Neutrophil (primary cell): ENCODE data around the gene CES4A.
"Not testable (repeated sequence)": the region's sequence is repeated elsewhere in the genome, so short reads cannot be mapped to it uniquely, and the experiment has no call there.

Source experiments
- H3K27ac ChIP-seq: fragments of 200-600 bp; sonication (generic); 2 replicates; pipeline ENCODE4 v1.5.1; 2016; ENCODE audit warnings: mild to moderate bottlenecking, moderate library complexity
- H3K27me3 ChIP-seq: fragments of 200-600 bp; sonication (generic); 2 replicates; pipeline ENCODE4 v1.6.0; 2016; ENCODE audit warnings: mild to moderate bottlenecking
- H3K36me3 ChIP-seq: fragments of 200-600 bp; sonication (generic); 2 replicates; pipeline ENCODE4 v1.5.1; 2017
- H3K4me1 ChIP-seq, 2 experiments: fragments of 200-600 bp in 1 of 2; sonication (generic) in 1 of 2; 1 replicate in 1 of 2; 2 replicates in 1 of 2; pipeline versions ENCODE4 v1.5.1 to v1.6.1; 2013 to 2016; ENCODE audit warnings: low read depth in 1 of 2, low read length in 1 of 2, mild to moderate bottlenecking in 1 of 2, moderate library complexity in 1 of 2; ENCODE audit not compliant: control insufficient read depth in 1 of 2, insufficient read depth in 1 of 2
- H3K4me3 ChIP-seq, 2 experiments: fragments of 200-600 bp in 1 of 2; sonication (generic) in 1 of 2; 1 replicate in 1 of 2; 2 replicates in 1 of 2; pipeline ENCODE4 v1.5.1; 2013 to 2016; ENCODE audit warnings: low read depth in 1 of 2, low read length in 1 of 2, mild to moderate bottlenecking in 1 of 2, moderate library complexity in 1 of 2
- H3K9me3 ChIP-seq: fragments of 200-600 bp; sonication (generic); 2 replicates; pipeline ENCODE4 v1.5.1; 2016
- TF ChIP-seq, protein P1 (sequence below): fragments of 200-600 bp; sonication (generic); IDR thresholded peaks from 2 replicates; pipeline ENCODE4 v1.5.1; 2016; ENCODE audit warnings: antibody characterized with exemption

Gene CES4A

DNA sequence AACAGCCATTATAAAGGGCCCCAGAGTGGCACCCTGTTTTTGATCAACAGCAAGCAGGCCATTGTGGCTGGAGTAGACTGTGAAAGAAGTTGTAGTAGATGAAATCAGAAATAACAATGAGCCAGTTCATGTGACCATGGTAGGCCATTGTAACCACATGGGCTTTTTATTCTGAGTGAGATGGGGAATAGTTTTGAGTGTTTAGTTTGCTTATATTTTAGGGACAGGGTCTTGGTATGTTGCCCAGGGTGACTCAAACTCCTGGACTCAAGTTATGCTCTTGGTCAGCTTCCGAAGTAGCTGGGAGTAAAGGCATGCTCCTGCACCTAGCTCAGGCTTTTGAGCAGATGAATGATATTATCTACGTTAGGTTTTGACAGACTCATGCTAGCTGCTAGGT is 52.5 kb downstream of the CES4A start:
- Histone ChIP-seq H3K27ac (no peak overlapping the region), H3K9me3 (no peaks in the 10 kb centered on the region), H3K27me3 (no peaks in the 10 kb centered on the region), H3K4me3 (no peak overlapping the region), H3K4me1 (no peaks in the 10 kb centered on the region), H3K36me3 (no peaks in the 10 kb centered on the region)
- TF ChIP-seq, protein P1, sequence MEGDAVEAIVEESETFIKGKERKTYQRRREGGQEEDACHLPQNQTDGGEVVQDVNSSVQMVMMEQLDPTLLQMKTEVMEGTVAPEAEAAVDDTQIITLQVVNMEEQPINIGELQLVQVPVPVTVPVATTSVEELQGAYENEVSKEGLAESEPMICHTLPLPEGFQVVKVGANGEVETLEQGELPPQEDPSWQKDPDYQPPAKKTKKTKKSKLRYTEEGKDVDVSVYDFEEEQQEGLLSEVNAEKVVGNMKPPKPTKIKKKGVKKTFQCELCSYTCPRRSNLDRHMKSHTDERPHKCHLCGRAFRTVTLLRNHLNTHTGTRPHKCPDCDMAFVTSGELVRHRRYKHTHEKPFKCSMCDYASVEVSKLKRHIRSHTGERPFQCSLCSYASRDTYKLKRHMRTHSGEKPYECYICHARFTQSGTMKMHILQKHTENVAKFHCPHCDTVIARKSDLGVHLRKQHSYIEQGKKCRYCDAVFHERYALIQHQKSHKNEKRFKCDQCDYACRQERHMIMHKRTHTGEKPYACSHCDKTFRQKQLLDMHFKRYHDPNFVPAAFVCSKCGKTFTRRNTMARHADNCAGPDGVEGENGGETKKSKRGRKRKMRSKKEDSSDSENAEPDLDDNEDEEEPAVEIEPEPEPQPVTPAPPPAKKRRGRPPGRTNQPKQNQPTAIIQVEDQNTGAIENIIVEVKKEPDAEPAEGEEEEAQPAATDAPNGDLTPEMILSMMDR, result no peak

DNA sequence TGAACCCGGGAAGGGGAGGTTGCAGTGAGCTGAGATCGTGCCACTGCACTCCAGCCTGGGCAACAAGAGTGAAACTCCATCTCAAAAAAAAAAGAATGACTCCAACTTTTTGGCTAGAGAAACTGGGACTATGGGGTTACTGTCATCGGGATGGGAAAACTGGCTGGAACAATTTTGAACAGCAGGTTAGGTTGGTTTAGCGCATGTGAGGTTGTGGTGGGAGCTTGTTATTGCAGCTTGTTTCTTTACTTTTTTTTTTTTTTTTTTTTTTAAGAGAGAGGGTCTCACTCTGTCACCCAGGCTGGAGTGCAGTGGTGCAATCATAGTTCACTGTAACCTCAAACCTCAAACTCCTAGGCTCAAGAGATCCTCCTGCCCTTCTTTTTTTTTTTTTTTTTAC is 53.1 kb downstream of the CES4A start:
- not testable (repeated sequence) for H3K27me3 ChIP-seq, H3K9me3 ChIP-seq, H3K4me1 ChIP-seq, H3K4me3 ChIP-seq, H3K36me3 ChIP-seq, H3K27ac ChIP-seq

DNA sequence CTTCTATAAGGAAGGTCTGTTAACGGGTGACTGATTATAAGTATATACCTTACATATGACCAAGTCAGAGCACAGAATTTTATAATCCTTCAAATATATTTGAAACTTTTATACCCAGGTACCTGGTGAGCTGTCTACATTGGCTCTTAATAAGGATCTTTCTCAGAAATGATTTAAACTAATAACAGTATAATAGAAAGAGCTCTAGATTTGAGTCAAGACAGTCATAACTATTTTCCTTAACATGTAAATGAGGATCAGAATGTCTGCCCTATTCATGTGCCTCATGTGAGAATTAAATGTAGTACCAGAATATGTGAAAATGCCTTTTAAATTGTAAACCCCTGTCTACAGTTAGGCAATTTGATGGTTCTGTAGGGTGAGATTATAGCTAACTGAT is 55.0 kb downstream of the CES4A start:
- TF ChIP-seq, protein P1, result no peak
- no peaks in the 10 kb centered on the region for H3K27me3 ChIP-seq
- no peak overlapping the region for H3K27ac ChIP-seq
- no peaks in the 10 kb centered on the region for H3K9me3 ChIP-seq
- H3K4me1 ChIP-seq, result no peaks in the 10 kb centered on the region
- no peak overlapping the region for H3K4me3 ChIP-seq
- H3K36me3 ChIP-seq, result peaks cover 4% of the 10 kb centered on the region

DNA sequence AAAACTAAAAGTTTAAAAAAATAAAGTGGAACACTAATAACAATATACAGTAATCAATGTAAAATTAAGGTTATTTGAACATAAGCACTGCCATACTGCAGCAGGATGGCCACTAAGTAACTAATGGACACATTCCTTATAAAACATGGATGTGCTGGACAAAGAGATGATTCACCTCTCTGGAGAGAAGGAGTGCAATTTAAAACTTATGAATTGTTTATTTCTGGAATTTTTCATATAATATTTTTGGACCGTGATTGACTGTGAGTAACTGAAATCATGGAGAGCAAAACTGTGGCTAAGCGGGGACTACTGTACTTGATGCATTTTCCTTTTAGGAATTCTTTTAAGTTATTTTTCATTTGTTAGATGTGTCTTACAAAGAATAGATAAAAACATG is 62.4 kb downstream of the CES4A start:
- Histone ChIP-seq H3K4me1 (no peaks in the 10 kb centered on the region), H3K27me3 (no peaks in the 10 kb centered on the region), H3K4me3 (no peak overlapping the region), H3K36me3 (peaks cover 7% of the 10 kb centered on the region), H3K9me3 (no peaks in the 10 kb centered on the region), H3K27ac (no peak overlapping the region)
- TF ChIP-seq, protein P1, result no peak

DNA sequence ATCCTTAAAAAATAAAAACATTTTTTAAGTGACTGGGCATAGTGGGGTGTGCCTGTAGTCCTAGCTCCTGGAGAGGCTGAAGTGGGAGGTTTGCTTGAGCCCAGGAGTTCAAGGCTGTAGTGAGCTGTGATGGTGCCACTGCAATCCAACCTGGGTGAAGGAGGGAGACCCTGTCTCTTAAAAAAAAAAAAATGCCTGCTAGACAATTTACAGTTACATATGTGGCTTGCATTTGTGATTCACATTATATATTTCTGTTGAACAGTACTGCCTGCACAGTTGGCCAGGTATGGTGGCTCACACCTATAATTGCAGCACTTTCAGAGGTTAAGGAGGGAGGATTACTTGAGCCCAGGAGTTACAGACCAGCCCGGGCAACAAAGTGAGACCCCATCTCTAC is 64.0 kb downstream of the CES4A start:
- H3K27me3 ChIP-seq, result no peaks in the 10 kb centered on the region
- H3K4me3 ChIP-seq, result no peak overlapping the region
- H3K36me3 ChIP-seq, result peaks cover 10% of the 10 kb centered on the region
- no peaks in the 10 kb centered on the region for H3K9me3 ChIP-seq
- TF ChIP-seq, protein P1, result no peak
- H3K4me1 ChIP-seq, result no peaks in the 10 kb centered on the region
- no peak overlapping the region for H3K27ac ChIP-seq

DNA sequence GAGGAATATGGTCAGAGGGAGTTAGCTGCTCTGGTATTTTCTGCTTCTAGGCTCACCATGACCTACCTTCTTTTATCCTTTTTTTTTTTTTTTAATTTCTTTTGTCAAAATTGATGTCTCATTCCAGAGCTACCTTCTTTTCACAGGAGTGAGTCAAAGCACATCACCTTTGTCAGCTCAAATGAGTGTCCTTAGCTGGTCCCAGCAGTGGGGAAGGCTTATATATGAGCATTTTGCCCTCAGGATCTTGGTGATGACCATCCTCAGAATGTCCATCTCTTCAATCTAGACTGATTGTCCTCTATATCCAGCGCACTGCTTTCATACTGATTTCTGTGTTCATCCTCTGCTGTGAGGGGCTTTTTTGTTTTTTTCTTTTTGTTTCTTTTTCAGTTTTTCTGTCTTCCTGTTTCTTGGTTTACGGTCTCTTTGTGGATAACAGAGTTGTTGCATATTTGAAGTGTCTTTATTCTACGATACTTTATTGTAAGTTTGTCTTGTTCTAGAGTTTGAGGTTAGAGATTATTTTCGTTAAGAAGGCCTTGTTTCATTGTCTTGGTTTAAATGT is 65.5 kb downstream of the CES4A start:
- no peaks in the 10 kb centered on the region for H3K4me1 ChIP-seq
- H3K27ac ChIP-seq, result no peak overlapping the region
- H3K4me3 ChIP-seq, result no peak overlapping the region
- TF ChIP-seq, protein P1, result no peak
- H3K9me3 ChIP-seq, result no peaks in the 10 kb centered on the region
- peaks cover 6% of the 10 kb centered on the region for H3K36me3 ChIP-seq
- H3K27me3 ChIP-seq, result no peaks in the 10 kb centered on the region
